Smooth muscle cell of the umbilical artery (primary cell): ENCODE results near the gene EVX1. TPM values are rescaled to one million over a fixed set of nuclear protein-coding genes. Genes with fewer than 3 reads are reported as not detected.

Source experiments
- total RNA-seq: library from RNA; depleted of rRNA; stranded (reverse); fragments of >200 nt; gene quantifications from 2 replicates; pipeline ENCODE4 v1.2.3, GENCODE V29; 2014

EVX1 gene
- 0.09 TPM in 1 of 2 replicates, not detected in the other for total RNA-seq

GRCh38 chr7:27242555-27243339 lies at the start of gene EVX1:
TSS of gene EVX1 (plus strand) at chr7:27242802. CDS start at chr7:27243031, 229 bp downstream.

GRCh38 chr7:27199849-27200760 lies 42.5 kb upstream of the EVX1 start, which contains the start of gene HOXA13:
TSS of gene HOXA13 (minus strand) at chr7:27200091. CDS start at chr7:27200077, 14 bp downstream.

Other genes starting within 250 kb of the EVX1 start
- gene HOXA1, start 146.8 kb upstream of the EVX1 start, total RNA-seq, result 0.59 and 1.2 TPM in 2 replicates
- 0.30 and 0.32 TPM in 2 replicates for gene HOXA2, start 140.1 kb upstream of the EVX1 start, total RNA-seq
- gene HOXA4, start 112.0 kb upstream of the EVX1 start, total RNA-seq, result 0.60 and 0.89 TPM in 2 replicates
- gene HOXA5, start 99.1 kb upstream of the EVX1 start, total RNA-seq, result 1.8 and 2.7 TPM in 2 replicates
- 3.6 and 5.8 TPM in 2 replicates for gene HOXA6, start 95.0 kb upstream of the EVX1 start, total RNA-seq
- gene HOXA3, start 90.2 kb upstream of the EVX1 start, total RNA-seq, result 3.1 and 6.8 TPM in 2 replicates
- 1.0 and 1.8 TPM in 2 replicates for gene HOXA7, start 86.1 kb upstream of the EVX1 start, total RNA-seq
- gene HOXA9, start 77.3 kb upstream of the EVX1 start, total RNA-seq, result 8.6 and 13.5 TPM in 2 replicates
- gene HOXA10, start 68.5 kb upstream of the EVX1 start, total RNA-seq, result 13.7 and 26.7 TPM in 2 replicates
- 13.2 and 13.4 TPM in 2 replicates for gene HOXA11, start 57.6 kb upstream of the EVX1 start, total RNA-seq
- gene HOXA13, start 42.7 kb upstream of the EVX1 start, total RNA-seq, result 6.8 and 10.0 TPM in 2 replicates